Mesenchymal stem cell (in vitro differentiated cells and primary cell): ENCODE results near the gene ARMH1.

Experiments used
- DNase-seq: peaks from one replicate; pipeline ENCODE4 v3.0.0-alpha.2; 2013
- H2AFZ ChIP-seq: one replicate; pipeline ENCODE4 v1.6.1; 2013; ENCODE audit warnings: low read depth, mild to moderate bottlenecking, control low read depth, inconsistent platforms, low read length, moderate library complexity
- H2AK5ac ChIP-seq: 2 replicates; pipeline ENCODE4 v1.6.1; 2013; ENCODE audit warnings: low read length, moderate library complexity, mild to moderate bottlenecking, inconsistent platforms; ENCODE audit not compliant: severe bottlenecking
- H2BK120ac ChIP-seq: one replicate; pipeline ENCODE4 v1.6.1; 2013; ENCODE audit warnings: low read depth, mild to moderate bottlenecking, inconsistent platforms, low read length, moderate library complexity
- H2BK12ac ChIP-seq, 2 experiments: one replicate each; pipeline ENCODE4 v1.6.1; 2013; ENCODE audit warnings: inconsistent platforms in 2 of 2, low read length in 2 of 2, mild to moderate bottlenecking in 2 of 2, moderate library complexity in 2 of 2, control low read depth in 1 of 2
- H2BK15ac ChIP-seq: one replicate; pipeline ENCODE4 v1.6.1; 2013; ENCODE audit warnings: mild to moderate bottlenecking, low read depth, inconsistent platforms; ENCODE audit not compliant: poor library complexity, severe bottlenecking
- H2BK5ac ChIP-seq: 2 replicates; pipeline ENCODE4 v1.6.1; 2013; ENCODE audit warnings: low read depth, mild to moderate bottlenecking, low read length, control low read depth, inconsistent platforms; ENCODE audit not compliant: poor library complexity, severe bottlenecking
- H3K14ac ChIP-seq, 2 experiments: one replicate each; pipeline ENCODE4 v1.6.1; 2013; ENCODE audit warnings: inconsistent platforms in 2 of 2, low read length in 2 of 2, control low read depth in 1 of 2, mild to moderate bottlenecking in 1 of 2, moderate library complexity in 1 of 2
- H3K18ac ChIP-seq, 2 experiments: one replicate each; pipeline ENCODE4 v1.6.1; 2013; ENCODE audit warnings: inconsistent platforms in 2 of 2, low read length in 2 of 2, control low read depth in 1 of 2, low read depth in 1 of 2, mild to moderate bottlenecking in 1 of 2
- H3K23ac ChIP-seq, 2 experiments: one replicate each; pipeline ENCODE4 v1.6.1; 2013; ENCODE audit warnings: inconsistent platforms in 2 of 2, low read length in 2 of 2, mild to moderate bottlenecking in 2 of 2, moderate library complexity in 2 of 2, control low read depth in 1 of 2
- H3K27ac ChIP-seq: 2 replicates; pipeline ENCODE4 v1.5.1; 2013; ENCODE audit warnings: mild to moderate bottlenecking, moderate library complexity, low read length, control low read depth, inconsistent platforms; ENCODE audit not compliant: poor library complexity, severe bottlenecking
- H3K27me3 ChIP-seq, 2 experiments: 2 replicates each; pipeline versions ENCODE4 v1.6.1 to v1.7.0; 2013; ENCODE audit warnings: low read length in 2 of 2, mild to moderate bottlenecking in 2 of 2, moderate library complexity in 2 of 2, control low read depth in 1 of 2, inconsistent platforms in 1 of 2; ENCODE audit not compliant: control insufficient read depth in 1 of 2, insufficient read depth in 1 of 2
- H3K36me3 ChIP-seq, 2 experiments: 2 replicates each; pipeline versions ENCODE4 v1.6.1 to v1.7.0; 2013; ENCODE audit warnings: low read length in 2 of 2, control low read depth in 1 of 2, inconsistent platforms in 1 of 2, low read depth in 1 of 2, mild to moderate bottlenecking in 1 of 2; ENCODE audit not compliant: insufficient read depth in 2 of 2, control insufficient read depth in 1 of 2
- H3K4ac ChIP-seq, 2 experiments: one replicate each; pipeline ENCODE4 v1.6.1; 2013; ENCODE audit warnings: inconsistent platforms in 2 of 2, low read length in 2 of 2, mild to moderate bottlenecking in 2 of 2, moderate library complexity in 2 of 2, control low read depth in 1 of 2, low read depth in 1 of 2
- H3K4me1 ChIP-seq: 2 replicates; pipeline ENCODE4 v1.6.1; 2013; ENCODE audit warnings: low read depth, low read length, control low read depth; ENCODE audit not compliant: control insufficient read depth, insufficient read depth
- H3K4me2 ChIP-seq: 2 replicates; pipeline ENCODE4 v1.6.1; 2013; ENCODE audit warnings: low read length, mild to moderate bottlenecking, inconsistent platforms; ENCODE audit not compliant: poor library complexity, severe bottlenecking
- H3K4me3 ChIP-seq, 2 experiments: 2 replicates each; pipeline versions ENCODE4 v1.5.1 to v1.7.0; 2013; ENCODE audit warnings: low read length in 2 of 2, mild to moderate bottlenecking in 2 of 2, control low read depth in 1 of 2, low read depth in 1 of 2; ENCODE audit not compliant: insufficient read depth in 1 of 2
- H3K79me1 ChIP-seq: replicated peaks from 2 replicates; pipeline ENCODE4 v1.6.1; 2013; ENCODE audit warnings: mild to moderate bottlenecking, control low read depth, low read length, inconsistent platforms; ENCODE audit not compliant: poor library complexity, severe bottlenecking
- H3K9ac ChIP-seq: 2 replicates; pipeline ENCODE4 v1.7.0; 2013; ENCODE audit warnings: mild to moderate bottlenecking, low read length, moderate library complexity
- H3K9me3 ChIP-seq: 2 replicates; pipeline ENCODE4 v1.7.0; 2013; ENCODE audit warnings: mild to moderate bottlenecking, low read length; ENCODE audit not compliant: control insufficient read depth
- H4K8ac ChIP-seq: one replicate; pipeline ENCODE4 v1.6.1; 2013; ENCODE audit warnings: inconsistent platforms, mild to moderate bottlenecking, low read length, moderate library complexity
- H4K91ac ChIP-seq: one replicate; pipeline ENCODE4 v1.6.1; 2013; ENCODE audit warnings: mild to moderate bottlenecking, low read length, inconsistent platforms
- WGBS: methylation state at CpG from one replicate; pipeline ENCODE4 v1.1.7; 2013; ENCODE audit warnings: mixed read lengths; 5-methylcytosine and 5-hydroxymethylcytosine counted together

Gene ARMH1

DNA sequence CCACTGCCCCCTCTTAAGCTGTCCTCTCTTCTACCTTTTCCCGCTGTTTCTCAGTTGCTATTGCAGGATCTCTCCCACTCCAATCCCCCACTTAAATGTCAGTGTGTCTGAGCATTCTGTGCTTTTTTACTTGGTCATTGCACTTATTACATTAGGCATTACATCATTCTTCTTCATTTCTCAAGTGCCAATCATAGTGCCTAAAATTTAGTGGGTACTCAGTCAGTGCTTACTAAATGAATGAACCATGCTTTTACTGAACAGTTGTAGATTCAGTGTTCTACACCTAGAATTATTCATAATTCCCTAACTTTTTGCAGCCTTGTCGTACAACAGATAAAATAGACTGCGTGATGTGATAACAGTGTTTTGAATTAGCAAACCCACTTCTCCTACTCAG is 19.4 kb downstream of the ARMH1 start:
- Histone ChIP-seq H4K8ac (no peak overlapping the region), H4K91ac (no peak overlapping the region), H2BK120ac (no peak overlapping the region), H3K9ac (no peak overlapping the region), H2BK5ac (no peak overlapping the region), H3K27ac (no peak overlapping the region), H3K79me1 (no peaks in the 10 kb centered on the region), H3K4me3 (no peak overlapping the region), H2AK5ac (no peak overlapping the region), H3K4ac (no peak overlapping the region), H3K9me3 (no peaks in the 10 kb centered on the region), H2AFZ (no peak overlapping the region), H3K23ac (no peak overlapping the region), H3K4me2 (no peak overlapping the region), H3K18ac (no peak overlapping the region), H2BK15ac (no peak overlapping the region), H2BK12ac (no peak overlapping the region), H3K36me3 (peaks cover 0 to 18% of the 10 kb centered on the region in 2 experiments), H3K27me3 (no peaks in the 10 kb centered on the region), H3K14ac (no peak overlapping the region), H3K4me1 (peaks cover 1% of the 10 kb centered on the region)
- 96% methylated on average over 3 of the region's 3 CpGs for WGBS
- DNase-seq = no peak

DNA sequence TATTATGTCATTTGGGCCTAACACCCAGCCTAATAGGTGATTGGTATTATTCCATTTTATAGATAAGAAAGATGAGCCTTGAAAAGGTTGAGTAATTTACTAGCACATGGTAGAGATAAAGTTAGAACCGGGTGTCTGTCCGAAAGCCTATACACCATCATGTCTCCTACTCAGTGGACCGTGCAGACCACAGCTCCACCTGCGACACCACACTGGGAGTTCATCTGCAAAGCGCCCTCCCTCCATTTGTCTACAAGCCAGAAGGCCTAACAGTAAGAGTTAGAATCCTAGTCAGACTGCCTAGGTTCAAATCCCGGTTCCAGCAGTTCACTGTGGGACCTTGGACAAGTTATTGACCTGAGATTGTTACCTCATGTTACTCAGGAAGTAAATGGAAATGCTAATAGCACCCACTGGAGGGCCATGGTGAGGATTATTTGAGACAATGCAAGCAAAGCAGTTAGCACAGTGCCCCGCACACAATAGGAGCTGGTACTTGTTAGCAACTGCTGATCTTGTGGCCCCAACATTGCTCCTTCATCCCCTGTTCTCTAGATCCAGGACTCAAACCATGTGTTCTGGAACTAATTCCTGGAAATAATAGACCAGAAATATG is 20.5 kb downstream of the ARMH1 start:
- H2AK5ac ChIP-seq = no peak overlapping the region
- no peaks in the 10 kb centered on the region for H3K79me1 ChIP-seq
- 85% methylated on average over 7 of the region's 7 CpGs for WGBS
- no peak overlapping the region for H3K9ac ChIP-seq
- no peak overlapping the region for H3K4me3 ChIP-seq
- H3K27me3 ChIP-seq = no peaks in the 10 kb centered on the region
- H2BK120ac ChIP-seq = no peak overlapping the region
- DNase-seq = no peak
- H2BK5ac ChIP-seq = no peak overlapping the region
- H3K36me3 ChIP-seq = peaks cover 0 to 18% of the 10 kb centered on the region in 2 experiments
- H2BK15ac ChIP-seq = no peak overlapping the region
- no peak overlapping the region for H3K18ac ChIP-seq
- no peak overlapping the region for H3K4ac ChIP-seq
- H4K8ac ChIP-seq = no peak overlapping the region
- H3K14ac ChIP-seq = no peak overlapping the region
- H4K91ac ChIP-seq = no peak overlapping the region
- H3K4me1 ChIP-seq = peaks cover 1% of the 10 kb centered on the region
- no peak overlapping the region for H2BK12ac ChIP-seq
- H3K27ac ChIP-seq = no peak overlapping the region
- no peak overlapping the region for H3K4me2 ChIP-seq
- no peak overlapping the region for H3K23ac ChIP-seq
- no peak overlapping the region for H2AFZ ChIP-seq
- no peaks in the 10 kb centered on the region for H3K9me3 ChIP-seq

DNA sequence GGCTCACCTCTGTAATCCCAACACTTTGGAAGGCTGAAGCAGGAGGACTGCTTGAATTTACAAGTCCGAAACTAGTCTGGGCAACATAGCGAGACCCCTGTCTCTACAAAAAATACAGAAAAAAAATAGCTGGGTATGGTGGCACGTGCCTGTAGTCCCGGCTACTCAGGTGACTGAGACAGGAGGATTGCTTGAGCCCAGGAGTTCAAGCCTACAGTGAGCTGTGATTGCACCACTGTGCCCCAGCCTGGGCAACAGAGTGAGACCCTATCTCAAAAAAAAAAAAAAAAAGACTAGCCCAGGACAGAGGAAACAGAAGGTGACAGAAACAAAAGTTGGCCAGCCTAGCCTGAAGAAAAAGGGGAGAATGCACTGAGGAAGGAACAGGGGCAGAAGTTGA is 21.2 kb downstream of the ARMH1 start:
- Histone ChIP-seq H3K4ac (no peak overlapping the region), H3K9ac (no peak overlapping the region), H3K79me1 (no peaks in the 10 kb centered on the region), H2AFZ (no peak overlapping the region), H3K4me2 (no peak overlapping the region), H3K27ac (no peak overlapping the region), H3K4me1 (peaks cover 1% of the 10 kb centered on the region), H3K27me3 (no peaks in the 10 kb centered on the region), H2AK5ac (no peak overlapping the region), H2BK15ac (no peak overlapping the region), H4K8ac (no peak overlapping the region), H3K4me3 (no peak overlapping the region), H3K36me3 (peaks cover 0 to 18% of the 10 kb centered on the region in 2 experiments), H3K14ac (no peak overlapping the region), H2BK12ac (no peak overlapping the region), H2BK120ac (no peak overlapping the region), H3K18ac (no peak overlapping the region), H2BK5ac (no peak overlapping the region), H4K91ac (no peak overlapping the region), H3K9me3 (no peaks in the 10 kb centered on the region), H3K23ac (no peak overlapping the region)
- DNase-seq = no peak
- WGBS = 87% methylated on average over 4 of the region's 4 CpGs

DNA sequence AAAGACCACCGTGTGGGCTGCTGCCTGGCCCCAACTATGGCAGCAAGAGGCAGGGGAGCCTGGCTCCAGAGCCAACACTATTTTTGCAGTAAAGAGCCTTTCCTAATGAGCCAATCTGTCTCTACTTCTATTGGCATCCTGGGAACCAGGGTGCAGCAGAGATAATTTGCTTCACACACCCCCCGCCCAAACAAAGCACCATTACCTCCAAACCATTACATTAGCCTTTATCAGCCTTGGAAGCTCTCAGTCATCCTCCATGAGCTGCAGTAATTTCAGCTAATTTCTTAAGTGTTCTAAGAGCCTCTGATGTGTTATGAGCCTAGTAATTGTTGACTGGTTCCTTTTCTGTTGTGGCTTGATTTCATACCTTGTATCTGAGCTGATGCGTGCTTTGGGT is 21.6 kb downstream of the ARMH1 start:
- Histone ChIP-seq H3K4ac (no peak overlapping the region), H2BK5ac (no peak overlapping the region), H3K79me1 (no peaks in the 10 kb centered on the region), H2AK5ac (no peak overlapping the region), H2BK120ac (no peak overlapping the region), H3K18ac (no peak overlapping the region), H2BK15ac (no peak overlapping the region), H3K4me2 (no peak overlapping the region), H2AFZ (no peak overlapping the region), H2BK12ac (no peak overlapping the region), H3K9me3 (no peaks in the 10 kb centered on the region), H3K27ac (no peak overlapping the region), H3K4me3 (no peak overlapping the region), H4K8ac (no peak overlapping the region), H3K27me3 (no peaks in the 10 kb centered on the region), H3K4me1 (peaks cover 1% of the 10 kb centered on the region), H3K23ac (no peak overlapping the region), H4K91ac (no peak overlapping the region), H3K14ac (no peak overlapping the region), H3K36me3 (peaks cover 0 to 18% of the 10 kb centered on the region in 2 experiments), H3K9ac (no peak overlapping the region)
- whole genome bisulfite sequencing = 89% methylated on average over 2 of the region's 3 CpGs
- no peak for DNase-seq
